Activated T-helper 1 cell treated with Interleukin-2 at 50 U/mL for 16 hours (primary cell): Measurements from ENCODE around the gene DAD1.

Source experiments
- DNase-seq: peaks from one replicate; pipeline ENCODE4 v3.0.0-alpha.2; 2020; ENCODE audit warnings: low read depth

DAD1 gene

DNA sequence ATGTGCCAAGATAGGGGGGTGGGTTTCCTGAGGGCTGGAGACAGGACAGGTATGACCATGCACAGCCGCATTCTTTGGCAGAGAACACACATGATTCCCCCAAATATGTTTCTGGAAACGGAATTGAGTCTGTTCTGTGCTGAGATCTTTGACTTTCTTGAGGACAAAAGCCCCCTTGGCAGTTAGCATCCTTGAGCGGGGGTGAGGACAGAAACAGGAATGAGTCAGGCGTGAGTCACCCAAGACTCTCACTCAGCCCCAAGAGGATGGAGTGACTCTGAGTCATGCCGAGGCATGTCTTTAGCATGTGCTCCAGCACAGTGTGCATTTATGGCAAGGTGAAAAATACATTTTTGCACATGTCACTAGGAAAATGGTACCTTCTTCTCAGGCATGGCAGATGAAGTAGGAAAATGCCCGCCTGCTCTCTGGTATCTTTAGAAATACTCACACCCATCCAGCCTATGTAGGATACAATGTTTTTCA lies 52.1 kb downstream of the DAD1 start:
- DNase-seq = peak; percentile 66

DNA sequence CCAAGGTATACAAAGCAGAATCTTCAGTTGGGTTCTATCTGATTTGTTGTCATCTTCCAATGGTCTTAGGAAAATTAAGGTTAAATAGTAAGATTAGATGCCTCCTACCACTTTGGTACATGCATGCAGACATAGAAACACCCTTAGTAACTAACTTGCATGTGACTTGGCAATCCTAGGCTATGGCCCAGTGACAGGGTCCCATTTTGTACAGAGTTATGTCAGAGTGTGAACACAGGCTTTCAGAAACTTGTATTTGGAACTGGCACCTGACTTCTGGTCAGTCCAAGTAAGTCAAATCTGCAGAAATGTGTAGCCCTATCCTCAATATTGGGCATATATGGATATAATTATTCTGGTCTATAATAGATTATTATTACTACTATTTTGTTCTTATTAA lies 53.1 kb downstream of the DAD1 start:
- DNase-seq = no peak

DNA sequence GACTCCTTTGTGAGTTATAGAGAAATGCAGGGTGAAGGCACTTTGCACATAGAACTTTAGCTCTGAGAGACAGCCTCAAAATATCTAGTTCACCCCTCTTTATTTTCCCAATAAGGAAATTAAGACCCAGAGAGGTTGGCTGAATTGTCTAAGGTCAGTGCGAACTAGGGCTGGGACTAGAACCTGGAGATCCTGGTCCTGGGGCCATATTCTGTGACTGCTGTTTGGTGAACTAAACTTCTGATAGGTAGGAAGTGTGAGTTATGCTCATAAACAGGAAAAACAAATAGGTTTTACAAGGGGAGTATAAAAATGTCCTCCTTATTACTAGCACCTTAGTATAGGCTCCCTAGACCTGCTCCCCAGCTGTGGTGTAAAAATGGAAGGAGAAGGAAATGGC lies 53.9 kb downstream of the DAD1 start:
- DNase-seq = no peak

DNA sequence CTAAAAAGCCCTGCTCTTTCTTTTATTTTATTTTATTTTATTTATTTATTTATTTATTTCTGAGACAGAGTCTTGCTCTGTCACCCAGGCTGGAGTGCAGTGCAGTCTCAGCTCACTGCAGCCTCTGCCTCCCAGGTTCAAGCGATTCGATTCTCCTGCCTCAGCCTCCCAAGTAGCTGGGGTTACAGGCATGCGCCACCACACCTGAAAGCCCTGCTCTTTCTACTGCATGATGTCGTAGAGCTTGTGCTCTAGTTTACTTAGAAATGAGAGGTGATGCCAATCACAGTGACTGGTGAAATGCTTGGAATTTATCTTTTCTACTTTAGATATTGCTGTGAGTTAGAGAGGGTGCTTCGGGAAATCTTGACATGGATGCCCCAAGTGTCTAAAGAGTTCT lies 54.5 kb downstream of the DAD1 start:
- DNase-seq = no peak

DNA sequence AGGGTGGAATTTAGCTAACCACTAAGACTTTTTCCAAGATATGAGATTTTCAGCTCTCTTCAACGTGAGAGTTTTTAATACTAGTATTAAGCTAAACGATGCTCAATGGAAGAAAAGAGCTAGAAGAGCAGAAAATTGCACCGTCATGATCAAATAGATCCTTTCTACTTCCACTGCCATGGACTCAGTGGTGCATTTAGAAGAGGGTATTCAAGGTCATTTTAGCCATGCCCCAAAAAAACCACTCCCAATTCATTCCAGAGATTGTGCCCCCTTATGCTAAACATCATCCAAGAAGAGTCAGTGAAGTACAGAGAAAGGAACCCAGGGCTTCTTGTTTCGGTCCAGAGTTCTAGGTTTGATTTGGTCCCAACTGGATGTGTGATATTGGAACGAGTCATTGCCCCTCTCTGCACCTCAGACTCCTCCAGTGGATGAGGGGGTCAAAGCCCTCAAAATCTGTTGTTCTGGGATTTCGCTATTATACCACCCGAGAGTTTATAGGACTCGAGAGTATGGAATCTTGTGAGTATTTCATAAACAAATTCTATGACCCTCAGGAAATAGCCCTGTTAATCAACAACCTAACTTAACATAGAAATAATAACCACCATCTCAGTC lies 55.2 kb downstream of the DAD1 start:
- DNase-seq = no peak

DNA sequence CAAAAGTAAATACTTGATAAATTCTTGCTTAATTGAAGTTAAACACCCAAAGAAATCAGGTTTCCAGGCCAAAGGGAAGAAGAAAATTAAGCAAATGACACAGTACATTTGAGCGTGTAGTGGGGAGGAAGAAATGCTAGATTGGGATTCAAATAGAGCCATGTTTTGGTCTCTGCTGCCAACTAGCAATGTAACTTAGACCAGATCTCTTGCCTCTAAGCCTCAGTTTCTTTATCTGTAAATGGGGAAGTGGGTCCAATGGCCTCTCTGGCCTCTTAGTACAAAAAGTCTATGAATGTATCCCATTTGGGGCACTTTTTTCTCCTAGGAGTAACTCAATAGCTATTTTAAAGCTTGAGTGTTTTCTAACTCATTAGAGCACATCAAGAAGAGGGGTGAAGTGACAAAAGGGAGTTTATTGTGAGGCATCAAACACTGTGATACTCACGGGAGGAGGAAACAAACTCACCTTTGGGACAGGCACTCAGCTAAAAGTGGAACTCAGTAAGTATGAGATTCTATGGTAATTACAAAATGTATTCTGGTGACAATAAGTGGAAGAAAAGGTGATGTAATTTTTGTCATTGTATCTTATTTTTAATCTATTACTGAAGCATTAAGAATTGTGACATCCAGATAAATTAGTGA lies 55.8 kb downstream of the DAD1 start:
- no peak for DNase-seq

DNA sequence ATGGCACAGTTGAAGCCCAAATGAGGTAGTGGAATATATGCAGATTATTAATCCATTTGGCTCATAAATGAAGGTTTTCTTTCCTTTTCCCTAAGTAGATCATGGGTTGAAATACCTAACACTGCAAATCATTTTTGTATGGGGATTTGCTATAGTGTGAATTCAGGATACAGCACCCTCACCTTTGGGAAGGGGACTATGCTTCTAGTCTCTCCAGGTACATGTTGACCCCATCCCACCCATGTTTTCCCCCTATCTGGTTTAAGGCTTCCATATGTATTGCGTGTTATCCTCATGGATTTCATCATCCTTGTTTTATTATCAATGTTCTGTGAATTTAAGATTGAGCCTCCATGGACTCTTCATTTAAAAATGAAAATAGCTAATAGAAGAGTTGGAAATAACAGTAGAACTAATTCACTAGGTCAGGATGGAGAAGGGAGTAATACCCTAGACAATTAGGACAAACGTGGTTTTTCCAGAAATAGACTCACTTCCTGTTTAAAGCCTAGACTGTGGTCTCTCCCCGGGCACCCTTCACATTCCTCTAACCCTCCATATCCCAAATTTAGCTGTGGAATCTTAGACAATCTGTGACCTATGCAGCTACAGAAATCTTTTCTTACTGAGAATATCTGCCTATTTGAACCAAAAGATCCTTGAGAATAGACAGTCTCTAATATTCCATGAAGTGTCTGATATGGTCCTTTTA lies 56.5 kb downstream of the DAD1 start:
- no peak for DNase-seq

DNA sequence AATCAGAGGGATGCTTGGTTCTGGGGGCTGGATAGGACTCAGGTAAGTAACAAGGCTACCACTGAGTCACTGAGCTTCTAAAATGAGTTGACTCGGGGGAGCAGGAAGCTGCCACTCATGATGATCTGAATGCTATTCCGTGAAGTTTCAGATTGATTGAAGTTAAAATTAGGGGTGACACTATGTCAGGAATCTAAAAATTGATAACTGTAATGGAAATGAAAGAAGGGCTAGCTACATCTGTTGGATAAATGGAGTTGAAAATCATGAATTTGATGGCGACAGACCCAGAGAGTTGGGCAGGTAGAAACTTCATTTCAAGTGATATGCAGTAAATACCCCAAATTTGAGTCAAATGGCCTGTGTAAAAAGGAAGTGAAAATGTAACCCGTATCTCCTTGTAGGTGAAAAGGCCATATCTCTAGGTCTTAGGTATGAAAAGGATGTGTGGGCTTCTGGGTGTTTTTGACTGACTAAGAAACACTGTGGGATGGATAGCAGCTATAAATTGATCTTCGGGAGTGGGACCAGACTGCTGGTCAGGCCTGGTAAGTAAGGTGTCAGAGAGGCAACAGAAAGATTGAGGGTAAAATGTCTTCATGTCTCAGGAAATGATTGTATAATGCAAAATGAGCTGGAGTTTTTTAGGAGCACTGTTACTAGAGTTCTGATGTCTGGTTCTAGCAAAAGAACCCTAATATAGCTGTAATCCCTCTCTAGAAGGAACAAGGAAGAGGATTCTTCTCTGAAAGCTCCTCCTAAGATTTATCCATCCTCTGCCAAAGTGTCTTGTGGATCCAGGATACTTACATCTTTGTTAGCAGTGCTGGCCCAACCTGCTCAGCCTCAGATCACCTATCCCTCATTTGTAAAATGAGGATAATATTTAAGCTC lies 57.3 kb downstream of the DAD1 start:
- DNase-seq = no peak

DNA sequence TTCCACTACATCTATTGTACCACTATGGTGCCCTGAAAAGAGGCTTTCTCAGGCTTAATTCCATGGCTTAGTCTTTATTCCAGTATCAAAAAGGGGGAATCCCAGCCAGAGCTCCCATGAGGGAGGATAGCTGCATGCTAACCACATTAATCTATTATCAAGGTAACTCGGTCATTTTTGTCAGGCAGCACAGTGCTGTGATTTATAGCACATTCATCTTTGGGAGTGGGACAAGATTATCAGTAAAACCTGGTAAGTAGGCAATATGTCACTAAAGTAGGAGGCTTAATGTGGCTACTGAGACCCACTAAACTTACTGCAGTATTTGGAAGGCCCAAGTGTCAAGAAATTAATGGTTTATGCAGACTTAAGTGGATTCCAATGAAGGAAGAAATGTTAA lies 58.9 kb downstream of the DAD1 start:
- DNase-seq = no peak

DNA sequence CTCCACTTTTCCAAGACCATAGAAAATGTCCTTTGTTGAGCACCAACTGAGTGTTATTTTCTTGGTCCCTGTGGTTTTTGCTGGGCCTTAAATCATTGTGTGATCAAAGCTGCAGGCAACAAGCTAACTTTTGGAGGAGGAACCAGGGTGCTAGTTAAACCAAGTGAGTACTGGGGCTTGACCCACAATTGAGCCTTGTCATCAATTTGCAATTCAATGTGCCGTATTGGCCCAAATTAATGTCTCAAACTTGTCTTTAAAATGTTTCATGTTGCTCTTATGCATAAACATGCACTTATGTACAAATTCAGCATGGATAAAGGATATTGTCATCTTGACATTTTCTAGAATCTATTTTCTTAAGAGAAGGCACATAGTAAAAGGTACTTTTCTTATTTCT lies 62.3 kb downstream of the DAD1 start:
- DNase-seq = no peak

DNA sequence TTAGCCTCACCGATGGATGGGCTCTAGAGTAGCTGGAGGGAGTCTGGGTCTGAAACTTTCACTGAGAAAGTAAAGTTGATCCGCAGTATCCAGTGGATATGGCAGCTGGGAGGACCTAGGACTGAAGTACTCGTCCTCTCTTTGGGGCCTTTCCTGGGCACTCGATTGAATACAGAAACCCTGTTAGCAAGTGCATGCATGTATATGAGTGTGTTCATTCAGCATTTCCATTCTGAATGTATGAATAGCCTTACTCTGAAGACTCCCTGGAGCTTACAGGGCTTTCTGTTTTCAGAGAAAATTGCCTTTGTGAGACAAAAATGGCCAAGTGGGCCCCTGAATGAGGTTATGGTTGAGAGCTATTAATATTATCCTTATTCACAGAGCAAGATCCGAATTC lies 62.8 kb downstream of the DAD1 start:
- DNase-seq = no peak

DNA sequence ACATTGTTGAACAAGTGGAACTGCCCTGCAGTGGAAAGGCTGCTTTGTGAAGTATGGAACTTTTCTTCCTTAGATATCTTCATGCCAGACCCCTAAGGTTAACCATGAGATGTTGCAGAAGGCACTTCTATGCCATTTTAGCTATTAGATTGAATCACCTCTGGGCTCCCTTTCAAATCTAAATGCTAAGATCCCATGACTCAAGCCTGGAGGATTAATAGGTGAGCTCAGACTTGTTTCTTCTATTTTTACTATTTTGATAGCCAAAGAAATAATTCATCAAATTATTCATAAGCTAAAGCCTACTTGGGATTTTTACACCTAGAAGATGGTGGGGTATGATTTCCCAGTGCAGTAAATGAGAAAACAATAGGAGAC lies 64.3 kb downstream of the DAD1 start:
- no peak for DNase-seq

DNA sequence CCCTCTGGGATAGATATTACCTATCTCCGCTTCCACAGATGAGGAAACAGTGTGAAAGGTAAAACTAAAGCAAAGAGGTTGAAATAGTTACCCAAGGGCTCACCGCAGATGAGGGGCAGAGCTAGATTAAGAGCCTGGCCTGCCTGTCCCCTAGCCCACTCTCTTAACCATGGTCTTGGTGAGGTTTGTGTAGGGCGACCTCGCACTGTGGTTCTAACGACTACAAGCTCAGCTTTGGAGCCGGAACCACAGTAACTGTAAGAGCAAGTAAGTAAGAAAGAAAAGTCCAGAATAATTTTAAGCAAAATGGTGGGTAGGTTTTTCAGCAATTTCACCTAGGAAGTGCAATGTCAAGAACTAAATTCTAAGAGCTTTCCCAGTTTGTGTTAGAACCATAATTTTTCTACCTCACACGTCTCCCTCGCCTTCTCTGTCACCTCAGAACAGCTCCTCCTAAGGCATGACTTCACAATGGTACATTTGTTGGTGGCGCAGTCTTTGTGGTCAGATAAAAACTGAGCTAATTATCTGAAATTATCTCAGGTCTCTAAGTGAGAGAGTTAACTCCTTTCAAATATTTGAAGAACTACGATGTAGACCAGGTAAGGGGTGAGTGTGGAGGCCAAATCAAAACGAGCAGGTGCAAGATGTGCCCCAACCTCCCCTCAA lies 64.8 kb downstream of the DAD1 start:
- no peak for DNase-seq

DNA sequence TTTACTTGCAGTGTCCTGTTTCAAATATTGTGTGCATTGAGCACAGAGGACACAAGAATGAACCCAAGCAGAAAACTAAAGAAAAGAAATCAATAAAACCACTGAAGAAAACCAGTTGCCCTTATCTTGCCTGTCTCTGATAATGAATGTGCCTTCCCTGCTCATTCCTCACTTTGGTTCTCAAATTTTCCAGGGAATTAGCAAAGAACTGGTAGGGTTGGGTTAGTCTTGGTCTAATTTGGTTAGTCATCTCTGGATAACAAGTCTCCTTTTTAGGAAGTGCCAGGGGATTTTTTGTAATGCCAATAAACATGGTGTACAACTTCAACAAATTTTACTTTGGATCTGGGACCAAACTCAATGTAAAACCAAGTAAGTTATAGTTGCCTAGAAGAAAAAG lies 65.7 kb downstream of the DAD1 start:
- DNase-seq = no peak

DNA sequence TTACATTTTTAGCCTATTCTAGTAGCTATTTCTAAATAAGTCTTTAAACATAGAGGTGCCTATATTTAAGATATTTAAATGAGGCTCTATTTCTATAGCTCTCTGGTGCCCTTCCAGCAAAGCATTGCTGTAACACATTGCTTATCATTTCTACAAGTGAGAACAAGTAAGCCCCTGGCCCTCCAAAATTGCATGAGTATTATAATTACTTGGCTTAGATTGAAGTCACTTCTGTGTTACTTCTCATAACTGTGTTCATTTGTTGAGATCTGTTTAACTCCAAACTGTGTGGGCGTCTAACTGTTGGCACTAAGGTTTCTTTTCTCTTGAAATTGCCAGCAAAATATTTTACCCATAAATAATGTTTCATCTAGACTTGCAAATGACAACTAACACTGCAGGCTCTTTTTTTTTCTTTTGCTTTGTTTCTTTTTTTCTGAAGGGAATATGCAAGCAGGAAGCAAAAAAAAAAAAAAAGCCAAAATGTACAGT lies 66.5 kb downstream of the DAD1 start:
- DNase-seq = no peak

DNA sequence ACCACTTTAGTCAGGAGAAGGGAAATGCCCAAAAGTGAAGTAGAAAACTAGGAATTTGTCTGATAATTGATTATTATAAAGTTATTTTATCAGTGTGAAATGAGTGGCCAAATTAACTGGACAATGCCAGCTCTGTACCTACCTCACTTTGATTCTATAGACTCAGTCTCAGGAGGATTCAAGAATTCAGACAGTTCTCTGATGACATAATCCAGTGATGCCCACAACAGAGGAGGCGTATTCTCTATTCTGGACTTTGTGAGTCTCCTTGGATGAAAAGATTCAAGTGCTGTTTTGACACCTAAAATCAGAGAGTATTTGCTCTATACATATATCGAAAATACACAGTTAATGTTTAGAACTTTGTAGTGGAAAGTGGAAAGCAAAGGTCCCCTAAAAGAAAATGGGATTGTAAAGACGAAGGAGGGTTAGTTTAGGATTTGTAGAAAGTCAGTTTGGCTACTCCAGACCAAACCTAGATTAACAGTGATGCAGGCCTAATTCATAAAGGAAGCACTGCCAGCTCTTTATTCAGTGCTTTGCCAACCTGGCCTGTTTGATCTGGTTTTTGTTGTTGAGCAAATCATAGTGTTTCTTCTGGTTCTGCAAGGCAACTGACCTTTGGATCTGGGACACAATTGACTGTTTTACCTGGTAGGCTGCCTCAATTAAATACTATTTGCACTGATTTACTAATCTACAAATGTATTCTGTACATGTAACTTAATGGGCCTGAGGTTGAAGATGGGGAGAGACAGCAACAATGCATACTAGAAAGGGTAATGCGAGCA lies 67.4 kb downstream of the DAD1 start:
- DNase-seq = no peak

DNA sequence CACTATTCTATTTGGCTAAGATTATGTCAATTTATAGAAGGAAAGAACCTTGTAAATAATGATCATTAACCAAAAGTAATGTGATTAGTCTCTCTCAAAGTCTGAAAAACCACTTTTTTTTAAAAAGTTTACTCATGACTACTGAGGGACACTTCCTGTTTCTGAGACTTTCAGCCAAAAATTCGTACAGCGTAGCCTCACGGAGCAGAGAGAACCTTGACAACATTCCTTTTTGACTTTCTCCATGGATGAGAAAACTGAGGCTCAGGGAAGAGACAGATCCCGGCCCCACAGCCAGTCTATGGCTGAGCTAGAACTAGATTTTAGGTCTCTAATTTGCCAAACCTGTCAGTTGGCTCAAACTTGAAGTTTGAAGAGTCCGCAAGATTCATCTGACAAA lies 68.2 kb downstream of the DAD1 start:
- no peak for DNase-seq

DNA sequence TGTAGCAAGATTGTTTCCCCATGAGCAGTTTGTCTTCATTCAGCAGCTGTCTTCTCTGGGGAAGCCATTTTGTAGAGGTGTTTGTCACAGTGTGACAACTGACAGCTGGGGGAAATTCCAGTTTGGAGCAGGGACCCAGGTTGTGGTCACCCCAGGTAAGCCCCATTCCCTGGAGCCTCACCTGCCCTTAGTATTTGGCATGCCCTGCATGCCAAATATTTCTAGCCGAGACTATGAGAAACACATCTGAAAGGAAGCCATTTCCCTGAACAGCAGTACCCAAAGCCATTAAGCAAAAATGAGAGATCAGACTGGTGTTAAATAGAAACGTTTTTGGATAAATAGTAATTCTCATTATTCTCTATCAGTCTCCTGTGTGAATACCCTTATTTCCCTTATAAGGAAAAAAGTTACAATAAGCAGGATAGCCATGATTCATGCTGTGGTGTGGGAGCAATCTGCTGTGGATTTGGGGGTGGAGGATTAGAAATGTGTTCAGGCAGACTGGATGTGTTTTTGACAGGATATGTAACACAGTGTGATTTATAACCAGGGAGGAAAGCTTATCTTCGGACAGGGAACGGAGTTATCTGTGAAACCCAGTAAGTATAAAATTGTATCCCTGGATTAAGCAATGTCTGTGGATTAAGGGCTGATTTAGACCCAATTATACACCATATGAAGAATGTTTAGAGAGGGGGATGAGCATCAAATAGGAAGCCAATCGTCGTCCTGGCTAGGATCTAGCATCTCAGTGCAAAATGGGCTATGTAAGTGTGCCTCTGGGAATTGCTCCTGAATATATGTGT lies 68.9 kb downstream of the DAD1 start:
- DNase-seq = no peak

DNA sequence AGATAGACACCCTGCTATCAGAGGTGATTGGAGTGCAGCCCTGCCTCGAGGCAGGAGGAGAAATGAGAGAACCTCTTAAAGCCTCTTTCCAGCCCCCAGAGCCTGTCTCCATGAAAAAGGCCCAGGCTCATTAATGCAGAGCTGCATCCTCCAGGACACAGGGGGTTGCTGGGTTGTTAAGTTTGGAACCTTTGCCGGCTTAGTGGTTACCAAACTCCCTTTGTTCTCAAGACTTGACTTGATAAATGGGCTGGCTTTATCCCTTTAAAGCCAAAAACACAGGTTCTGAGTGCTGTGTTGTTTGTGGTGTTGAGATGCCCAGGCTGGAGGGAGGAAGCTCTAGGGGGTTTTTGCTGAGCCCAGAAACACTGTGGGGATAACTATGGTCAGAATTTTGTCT lies 71.0 kb downstream of the DAD1 start:
- no peak for DNase-seq

DNA sequence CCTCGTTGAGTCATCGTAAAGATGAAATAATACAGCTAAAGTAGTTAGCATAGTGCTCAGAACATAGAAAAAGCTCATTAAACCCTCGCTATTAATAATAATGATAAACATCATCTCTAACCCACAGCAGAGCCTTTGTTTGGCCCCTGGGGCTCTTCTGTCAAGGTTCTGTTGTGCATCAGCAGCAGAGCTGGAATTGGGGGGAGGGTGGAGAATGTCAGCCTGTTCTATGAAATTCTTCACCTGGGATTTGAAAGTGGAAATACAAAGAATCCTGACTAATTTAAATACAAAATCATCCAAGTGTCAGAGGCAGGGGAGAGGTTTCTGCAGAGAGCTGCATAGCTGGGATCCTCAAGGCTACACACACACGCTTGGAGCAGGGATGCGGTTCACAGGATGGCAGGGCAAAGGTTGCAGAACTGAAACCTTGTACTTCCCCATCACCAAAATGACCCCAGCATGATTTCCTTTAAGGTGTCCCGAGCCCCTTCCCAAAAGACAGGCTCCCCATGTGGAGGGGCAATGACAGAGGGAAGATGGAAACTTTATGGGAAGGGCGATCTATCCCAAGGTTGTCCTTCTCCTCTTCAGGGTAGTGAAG lies 71.8 kb downstream of the DAD1 start:
- no peak for DNase-seq
